HEK293 (cell line): ENCODE results near the gene CNTFR.

Source experiments
- AEBP2 ChIP-seq: fragments of 450-650 bp; formaldehyde crosslinking; IDR thresholded peaks from 2 replicates; pipeline ENCODE4 v1.5.1; 2016; ENCODE audit warnings: missing biosample characterization, missing genetic modification characterization, borderline replicate concordance
- EGR2 ChIP-seq: fragments of 450-650 bp; formaldehyde crosslinking; IDR thresholded peaks from 2 replicates; pipeline ENCODE4 v1.5.1; 2016; ENCODE audit warnings: low read depth, missing biosample characterization, missing genetic modification characterization
- HOXC10 ChIP-seq: sonication (generic); formaldehyde crosslinking; IDR thresholded peaks from 2 replicates; pipeline ENCODE4 v1.8.1; 2023; ENCODE audit warnings: mild to moderate bottlenecking, missing genetic modification reagents
- IKZF3 ChIP-seq: fragments of 450-650 bp; IDR thresholded peaks from 2 replicates; pipeline ENCODE4 v1.5.0; 2018; ENCODE audit warnings: missing biosample characterization, mild to moderate bottlenecking, missing genetic modification characterization, moderate library complexity
- MEIS1 ChIP-seq: sonication (generic); formaldehyde crosslinking; IDR thresholded peaks from 2 replicates; pipeline ENCODE4 v1.8.1; 2022; ENCODE audit warnings: missing genetic modification reagents, mild to moderate bottlenecking, borderline replicate concordance
- MZF1 ChIP-seq: fragments of 450-650 bp; formaldehyde crosslinking; IDR thresholded peaks from 2 replicates; pipeline ENCODE4 v1.5.1; 2017; ENCODE audit warnings: missing biosample characterization, missing genetic modification characterization, borderline replicate concordance
- PRDM4 ChIP-seq: fragments of 450-650 bp; formaldehyde crosslinking; IDR thresholded peaks from 2 replicates; pipeline ENCODE4 v1.5.1; 2017; ENCODE audit warnings: missing biosample characterization, missing genetic modification characterization
- REPIN1 ChIP-seq: fragments of 450-650 bp; formaldehyde crosslinking; IDR thresholded peaks from 2 replicates; pipeline ENCODE4 v1.5.1; 2017; ENCODE audit warnings: missing biosample characterization, missing genetic modification characterization, low read depth
- ZBTB11 ChIP-seq: fragments of 450-650 bp; formaldehyde crosslinking; conservative IDR thresholded peaks from 2 replicates; pipeline ENCODE4 v1.5.1; 2016; ENCODE audit warnings: low read depth, missing biosample characterization, missing genetic modification characterization
- ZFHX2 ChIP-seq: fragments of 450-650 bp; formaldehyde crosslinking; conservative IDR thresholded peaks from 2 replicates; pipeline ENCODE4 v1.5.1; 2016; ENCODE audit warnings: missing biosample characterization, missing genetic modification characterization
- ZFP37 ChIP-seq: fragments of 450-650 bp; formaldehyde crosslinking; IDR thresholded peaks from 2 replicates; pipeline ENCODE4 v1.5.1; 2016; ENCODE audit warnings: missing biosample characterization, missing genetic modification characterization
- ZFP41 ChIP-seq: fragments of 450-650 bp; formaldehyde crosslinking; IDR thresholded peaks from 2 replicates; pipeline ENCODE4 v1.5.1; 2016; ENCODE audit warnings: missing biosample characterization, missing genetic modification characterization, borderline replicate concordance
- ZIC2 ChIP-seq: fragments of 450-650 bp; formaldehyde crosslinking; IDR thresholded peaks from 2 replicates; pipeline ENCODE4 v1.5.1; 2016; ENCODE audit warnings: missing biosample characterization, missing genetic modification characterization
- ZNF10 ChIP-seq: fragments of 450-650 bp; formaldehyde crosslinking; IDR thresholded peaks from 2 replicates; pipeline ENCODE4 v1.5.1; 2017; ENCODE audit warnings: missing biosample characterization, missing genetic modification characterization
- ZNF138 ChIP-seq: fragments of 450-650 bp; formaldehyde crosslinking; IDR thresholded peaks from 2 replicates; pipeline ENCODE4 v1.5.1; 2016; ENCODE audit warnings: missing biosample characterization, missing genetic modification characterization, borderline replicate concordance
- ZNF366 ChIP-seq: fragments of 450-650 bp; formaldehyde crosslinking; conservative IDR thresholded peaks from 2 replicates; pipeline ENCODE4 v1.5.1; 2016; ENCODE audit warnings: missing biosample characterization, missing genetic modification characterization
- ZNF37A ChIP-seq: fragments of 450-650 bp; IDR thresholded peaks from 2 replicates; pipeline ENCODE4 v1.5.1; 2018; ENCODE audit warnings: missing biosample characterization, missing genetic modification characterization
- ZNF394 ChIP-seq: fragments of 450-650 bp; formaldehyde crosslinking; IDR thresholded peaks from 2 replicates; pipeline ENCODE4 v1.5.1; 2016; ENCODE audit warnings: missing biosample characterization, missing genetic modification characterization, mild to moderate bottlenecking, moderate library complexity, borderline replicate concordance
- ZNF449 ChIP-seq: fragments of 450-650 bp; formaldehyde crosslinking; IDR thresholded peaks from 2 replicates; pipeline ENCODE4 v1.5.1; 2017; ENCODE audit warnings: missing biosample characterization, mild to moderate bottlenecking, missing genetic modification characterization, moderate library complexity
- ZNF530 ChIP-seq: fragments of 450-650 bp; formaldehyde crosslinking; IDR thresholded peaks from 2 replicates; pipeline ENCODE4 v1.5.1; 2016; ENCODE audit warnings: low read depth, missing biosample characterization, missing genetic modification characterization
- ZNF571 ChIP-seq: fragments of 450-650 bp; formaldehyde crosslinking; IDR thresholded peaks from 2 replicates; pipeline ENCODE4 v1.5.0; 2017; ENCODE audit warnings: missing biosample characterization, missing genetic modification characterization
- ZNF677 ChIP-seq: fragments of 450-650 bp; IDR thresholded peaks from 2 replicates; pipeline ENCODE4 v1.5.0; 2018; ENCODE audit warnings: missing biosample characterization, mild to moderate bottlenecking, missing genetic modification characterization, moderate library complexity
- ZNF837 ChIP-seq: fragments of 450-650 bp; formaldehyde crosslinking; IDR thresholded peaks from 2 replicates; pipeline ENCODE4 v1.5.1; 2016; ENCODE audit warnings: missing biosample characterization, missing genetic modification characterization
- ZXDB ChIP-seq: fragments of 450-650 bp; formaldehyde crosslinking; IDR thresholded peaks from 2 replicates; pipeline ENCODE4 v1.5.1; 2016; ENCODE audit warnings: missing biosample characterization, missing genetic modification characterization
- TF ChIP-seq, protein P1 (sequence below): fragments of 450-650 bp; formaldehyde crosslinking; IDR thresholded peaks from 2 replicates; pipeline ENCODE4 v1.5.1; 2017; ENCODE audit warnings: missing biosample characterization, missing genetic modification characterization
- TF ChIP-seq, protein P2 (sequence below): fragments of 450-650 bp; formaldehyde crosslinking; IDR thresholded peaks from 2 replicates; pipeline ENCODE4 v1.5.1; 2016; ENCODE audit warnings: missing biosample characterization, missing genetic modification characterization

The CNTFR gene

DNA sequence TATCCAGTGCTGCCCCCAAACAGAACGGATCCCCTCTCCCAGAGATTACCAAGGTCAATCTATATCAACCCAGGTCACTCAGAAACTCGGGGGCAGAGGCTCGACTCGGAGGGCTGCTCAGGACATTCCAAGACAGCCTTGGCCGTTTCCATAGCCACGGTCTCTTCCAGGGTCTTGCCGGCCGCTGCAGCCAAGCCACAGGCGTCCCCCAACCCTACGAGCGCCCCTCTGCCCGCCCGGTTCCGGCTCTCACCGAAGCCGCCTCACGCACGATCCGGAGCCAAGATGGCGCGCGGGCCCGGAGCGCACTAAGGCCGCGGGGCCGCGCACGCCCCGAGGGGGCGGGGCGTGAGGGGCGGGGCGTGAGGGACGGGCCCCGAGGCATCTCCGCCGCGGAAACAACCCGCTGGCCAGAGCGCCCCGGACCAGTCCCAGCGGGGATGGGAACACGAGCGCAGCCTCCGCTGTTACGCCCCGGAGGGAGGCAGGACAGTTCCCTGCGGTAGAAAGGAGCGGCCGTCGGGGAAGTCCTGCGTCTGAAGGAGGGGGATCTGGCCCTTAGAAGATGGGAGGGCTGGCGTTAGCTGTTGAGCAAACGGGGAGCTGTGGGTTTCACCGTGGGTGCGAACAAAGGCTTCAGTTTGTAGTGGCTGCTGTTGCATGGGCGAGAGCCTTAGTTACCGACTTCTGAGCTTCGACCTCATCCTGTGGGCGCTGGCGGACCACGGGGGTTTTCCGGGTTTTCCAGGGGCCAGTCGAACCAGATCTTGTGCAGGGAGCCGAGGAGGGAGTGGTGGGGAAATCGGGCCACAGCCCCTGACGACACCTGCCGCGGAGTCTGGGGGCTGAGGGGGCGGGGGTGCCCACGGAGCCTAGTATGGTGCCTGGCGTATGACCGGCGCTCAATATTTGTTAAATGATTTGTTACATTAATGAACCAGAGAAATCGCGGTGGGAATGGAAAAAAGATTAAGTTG is 22.6 kb upstream of the CNTFR start, which contains the start of gene RPP25L (continued):
- TF ChIP-seq ZNF530 (tag by site-specific recombination) (no peak), HOXC10 (CRISPR knock-in tag) (no peak), ZNF10 (tag by site-specific recombination) (no peak), EGR2 (tag by site-specific recombination) (peak; percentile 58; the same call in 1 of the 2 replicates), ZNF138 (no peak), ZNF366 (tag by site-specific recombination) (no peak), ZNF449 (tag by site-specific recombination) (no peak), ZBTB11 (0 out of 2 replicates have a peak, but pooled peaks have one; percentile 32), ZFP41 (tag by site-specific recombination) (no peak), ZNF837 (tag by site-specific recombination) (no peak), IKZF3 (tag by site-specific recombination) (no peak), ZNF677 (tag by site-specific recombination) (no peak), ZNF37A (tag by site-specific recombination) (no peak), ZIC2 (tag by site-specific recombination) (peak; percentile 81), PRDM4 (no peak), ZNF571 (tag by site-specific recombination) (no peak), MEIS1 (no peak), REPIN1 (no peak), MZF1 (no peak), ZFP37 (tag by site-specific recombination) (no peak), ZNF394 (tag by site-specific recombination) (no peak), AEBP2 (tag by site-specific recombination) (no peak), ZFHX2 (peak; percentile 63), ZXDB (peak; percentile 50)
- TF ChIP-seq, protein P1, sequence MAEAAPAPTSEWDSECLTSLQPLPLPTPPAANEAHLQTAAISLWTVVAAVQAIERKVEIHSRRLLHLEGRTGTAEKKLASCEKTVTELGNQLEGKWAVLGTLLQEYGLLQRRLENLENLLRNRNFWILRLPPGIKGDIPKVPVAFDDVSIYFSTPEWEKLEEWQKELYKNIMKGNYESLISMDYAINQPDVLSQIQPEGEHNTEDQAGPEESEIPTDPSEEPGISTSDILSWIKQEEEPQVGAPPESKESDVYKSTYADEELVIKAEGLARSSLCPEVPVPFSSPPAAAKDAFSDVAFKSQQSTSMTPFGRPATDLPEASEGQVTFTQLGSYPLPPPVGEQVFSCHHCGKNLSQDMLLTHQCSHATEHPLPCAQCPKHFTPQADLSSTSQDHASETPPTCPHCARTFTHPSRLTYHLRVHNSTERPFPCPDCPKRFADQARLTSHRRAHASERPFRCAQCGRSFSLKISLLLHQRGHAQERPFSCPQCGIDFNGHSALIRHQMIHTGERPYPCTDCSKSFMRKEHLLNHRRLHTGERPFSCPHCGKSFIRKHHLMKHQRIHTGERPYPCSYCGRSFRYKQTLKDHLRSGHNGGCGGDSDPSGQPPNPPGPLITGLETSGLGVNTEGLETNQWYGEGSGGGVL (tag by site-specific recombination), result peak; percentile 56
- TF ChIP-seq, protein P2, sequence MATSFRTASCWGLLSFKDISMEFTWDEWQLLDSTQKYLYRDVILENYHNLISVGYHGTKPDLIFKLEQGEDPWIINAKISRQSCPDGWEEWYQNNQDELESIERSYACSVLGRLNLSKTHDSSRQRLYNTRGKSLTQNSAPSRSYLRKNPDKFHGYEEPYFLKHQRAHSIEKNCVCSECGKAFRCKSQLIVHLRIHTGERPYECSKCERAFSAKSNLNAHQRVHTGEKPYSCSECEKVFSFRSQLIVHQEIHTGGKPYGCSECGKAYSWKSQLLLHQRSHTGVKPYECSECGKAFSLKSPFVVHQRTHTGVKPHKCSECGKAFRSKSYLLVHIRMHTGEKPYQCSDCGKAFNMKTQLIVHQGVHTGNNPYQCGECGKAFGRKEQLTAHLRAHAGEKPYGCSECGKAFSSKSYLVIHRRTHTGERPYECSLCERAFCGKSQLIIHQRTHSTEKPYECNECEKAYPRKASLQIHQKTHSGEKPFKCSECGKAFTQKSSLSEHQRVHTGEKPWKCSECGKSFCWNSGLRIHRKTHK (tag by site-specific recombination), result no peak
